Measurements from ENCODE around the gene RCAN3.

RCAN3 gene

DNA sequence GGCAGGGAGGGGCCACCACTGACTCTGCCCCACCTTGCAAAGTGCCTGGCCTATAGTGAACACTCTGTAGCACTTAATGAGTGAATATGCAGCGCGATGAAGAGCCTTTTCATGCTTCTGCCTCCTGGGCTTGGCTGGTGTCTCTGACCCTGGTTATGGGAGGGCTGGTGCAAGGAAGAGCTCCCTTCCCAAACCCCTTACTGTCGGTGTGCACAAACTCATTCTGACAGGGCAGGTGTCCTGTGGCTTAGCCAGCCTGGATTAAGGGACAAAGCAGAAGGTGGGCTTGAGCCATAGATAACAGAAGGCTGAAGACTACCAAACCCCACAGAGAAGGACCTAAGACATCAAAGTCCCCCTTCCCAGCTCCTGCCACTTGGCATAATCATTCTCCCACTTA lies 51.3 kb downstream of the RCAN3 start:
- no peak for DNase-seq

GRCh38 chr1:24554714-24555113 lies 52.1 kb downstream of the RCAN3 start:
- no peak for DNase-seq

GRCh38 chr1:24555591-24556413 lies 53.2 kb downstream of the RCAN3 start, which contains the start of gene NCMAP:
NCMAP (plus strand) TSS chr1:24556087; CDS start chr1:24595431, 39,344 bp downstream.
- DNase-seq: no peak

GRCh38 chr1:24556414-24556795 lies 53.8 kb downstream of the RCAN3 start:
- no peak for DNase-seq

- no peak for DNase-seq
These were observed 54.6 kb downstream of the RCAN3 start for GRCh38 chr1:24557220-24557619.

DNA sequence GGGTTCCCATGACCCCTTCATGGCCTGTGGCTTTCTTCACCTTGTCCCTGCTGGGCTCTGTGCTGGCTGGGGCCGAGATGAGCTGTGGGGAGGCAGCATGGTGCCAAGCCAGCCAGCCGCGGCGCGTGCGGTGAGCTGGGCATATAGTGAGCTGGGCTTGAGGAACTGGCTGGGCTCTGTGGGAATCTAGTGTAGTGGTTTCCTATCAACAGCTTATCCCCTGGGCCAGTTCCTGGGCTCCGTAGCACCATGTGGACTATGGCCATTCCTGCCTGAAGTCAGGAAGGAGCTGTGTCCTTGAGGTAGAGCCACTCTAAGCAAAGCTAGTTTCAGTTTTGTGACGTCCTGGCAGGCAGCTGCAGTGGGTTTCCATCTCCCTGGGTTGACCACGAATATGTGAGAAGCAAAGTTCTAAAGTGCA lies 55.1 kb downstream of the RCAN3 start:
- DNase-seq: no peak

- no peak for DNase-seq
These were observed 55.8 kb downstream of the RCAN3 start for GRCh38 chr1:24558455-24558854.

DNA sequence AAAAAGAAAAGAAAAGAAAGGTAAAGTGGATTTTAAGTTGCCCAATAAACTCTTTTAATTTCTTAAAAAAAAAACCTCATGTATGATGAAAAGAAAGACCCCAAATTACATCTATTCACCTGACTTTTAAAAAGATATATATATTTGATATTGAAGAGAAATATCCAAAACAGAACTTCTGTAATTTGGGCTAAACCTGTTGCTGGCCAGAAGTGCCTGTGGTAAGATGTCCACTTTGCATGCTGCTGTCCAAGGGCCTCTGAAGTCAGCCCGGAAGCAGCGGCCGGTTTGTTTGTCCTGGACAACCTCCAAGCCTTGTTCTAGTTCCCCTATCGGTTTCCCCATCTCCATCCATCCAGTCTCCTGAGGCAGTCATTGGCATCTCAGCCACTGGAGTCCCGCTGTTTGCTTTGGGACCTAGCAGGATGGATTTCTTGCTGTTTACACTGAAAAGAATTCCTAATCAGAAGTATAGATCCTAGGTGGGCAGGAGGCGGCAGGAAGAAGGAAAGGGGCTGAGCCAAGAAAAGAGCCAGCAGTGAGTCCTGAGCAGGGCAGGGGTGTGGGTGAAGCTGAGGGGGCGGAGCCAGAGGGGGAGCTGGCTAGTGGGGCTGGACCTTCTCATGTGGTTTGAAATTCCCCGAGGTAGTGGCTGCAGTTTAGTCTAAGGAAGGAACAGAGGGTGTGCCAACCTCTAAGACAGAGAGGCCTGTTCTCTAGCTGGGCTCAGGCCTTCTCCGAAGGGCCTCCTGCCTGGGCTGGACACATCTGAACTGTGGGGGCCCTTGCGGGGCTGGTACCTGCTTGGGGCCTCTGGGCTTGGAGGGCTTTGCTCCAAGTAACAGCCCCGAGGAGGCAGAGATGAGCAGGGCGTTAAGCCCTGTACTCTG lies 56.5 kb downstream of the RCAN3 start:
- DNase-seq: no peak

DNA sequence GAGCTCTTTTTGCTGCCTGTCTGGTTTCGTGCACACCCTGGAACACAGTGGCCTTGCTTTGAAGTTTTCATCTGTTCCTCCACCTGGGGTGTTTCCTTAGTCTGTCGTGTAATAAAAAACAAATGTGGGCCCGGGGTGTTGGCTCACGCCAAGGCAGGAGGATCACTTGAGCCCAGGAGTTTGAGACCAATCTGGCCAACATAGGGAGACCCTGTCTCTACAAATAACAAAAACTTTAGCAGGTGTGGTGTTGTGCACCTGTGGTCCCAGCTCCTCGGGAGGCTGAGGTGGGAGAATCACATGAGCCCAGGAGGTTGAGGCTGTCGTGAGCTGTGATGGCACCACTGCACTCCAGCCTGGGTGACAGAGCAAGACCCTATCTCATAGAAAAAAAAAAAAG lies 57.7 kb downstream of the RCAN3 start:
- no peak for DNase-seq

DNA sequence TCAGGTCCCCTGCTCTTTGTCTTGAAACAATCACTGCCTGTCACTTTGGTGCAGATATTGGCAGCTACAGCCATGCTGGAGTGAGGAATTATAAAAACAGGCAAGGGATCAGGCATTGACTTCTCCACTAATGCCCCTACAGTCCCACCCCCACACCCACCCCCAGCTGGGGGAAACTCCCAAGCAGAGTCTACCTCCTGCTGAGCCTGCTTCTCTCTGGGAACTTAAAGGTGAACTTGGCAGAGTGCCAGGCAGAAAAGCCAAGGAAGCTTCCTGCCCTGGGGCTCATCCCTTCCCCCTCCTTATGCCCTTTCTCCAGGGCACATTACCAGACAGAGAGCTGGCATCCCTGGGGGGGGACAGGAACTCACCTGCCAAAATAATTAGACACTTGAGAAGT lies 60.0 kb downstream of the RCAN3 start:
- no peak for DNase-seq

DNA sequence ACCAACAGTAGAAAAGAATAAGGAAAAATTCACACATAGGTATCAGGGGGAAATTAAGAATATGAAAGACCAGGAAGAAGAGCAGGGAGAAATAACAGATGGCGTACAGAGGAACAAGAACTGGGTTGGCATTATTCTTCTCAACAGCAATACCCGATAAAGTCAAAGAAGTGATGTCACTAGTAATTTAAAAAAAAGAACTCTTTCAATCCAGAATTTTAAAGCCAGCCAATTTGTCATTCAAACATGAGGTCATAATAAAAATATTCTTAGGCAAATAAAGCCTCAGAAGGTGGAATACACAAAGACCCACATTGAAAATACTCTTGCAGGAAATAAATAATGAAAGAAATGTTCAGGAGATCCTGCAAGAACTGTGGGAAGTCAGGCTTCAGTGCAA lies 62.1 kb downstream of the RCAN3 start:
- no peak for DNase-seq

- no peak for DNase-seq
These were observed 63.7 kb downstream of the RCAN3 start for GRCh38 chr1:24566236-24566867.

DNA sequence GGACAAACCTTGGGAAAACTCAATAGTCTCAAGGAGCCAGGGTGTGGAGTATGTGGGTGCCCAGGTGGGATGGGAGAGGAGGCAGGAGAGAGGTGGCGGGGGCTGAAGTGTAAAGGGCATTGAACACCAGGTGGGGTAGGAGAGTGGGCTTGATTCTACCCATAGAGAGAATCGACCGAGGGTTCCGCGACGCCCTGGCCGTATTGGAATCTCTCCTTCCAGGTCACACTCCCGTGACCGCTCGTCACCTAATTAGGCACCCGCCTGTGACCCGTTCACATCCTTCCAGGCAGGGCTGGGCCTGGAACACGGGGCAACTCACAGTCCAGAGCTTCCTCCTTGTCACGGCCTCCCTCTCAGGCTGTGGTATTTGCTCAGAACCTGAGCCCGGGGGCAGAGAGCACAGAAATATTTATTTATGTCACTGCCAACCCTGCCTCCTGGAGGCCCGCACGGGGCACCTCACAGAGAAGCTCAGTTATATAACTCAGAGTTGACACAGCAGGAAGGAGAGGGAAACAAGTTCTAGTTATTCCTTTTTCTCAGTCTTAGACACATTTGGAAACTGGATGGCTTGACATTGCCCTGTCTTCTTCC lies 65.3 kb downstream of the RCAN3 start:
- no peak for DNase-seq

- DNase-seq: no peak
These were observed 65.8 kb downstream of the RCAN3 start for GRCh38 chr1:24568475-24568874.

GRCh38 chr1:24570265-24571125 lies 67.9 kb downstream of the RCAN3 start:
- DNase-seq: no peak

GRCh38 chr1:24572301-24572700 lies 69.7 kb downstream of the RCAN3 start:
- DNase-seq: no peak

DNA sequence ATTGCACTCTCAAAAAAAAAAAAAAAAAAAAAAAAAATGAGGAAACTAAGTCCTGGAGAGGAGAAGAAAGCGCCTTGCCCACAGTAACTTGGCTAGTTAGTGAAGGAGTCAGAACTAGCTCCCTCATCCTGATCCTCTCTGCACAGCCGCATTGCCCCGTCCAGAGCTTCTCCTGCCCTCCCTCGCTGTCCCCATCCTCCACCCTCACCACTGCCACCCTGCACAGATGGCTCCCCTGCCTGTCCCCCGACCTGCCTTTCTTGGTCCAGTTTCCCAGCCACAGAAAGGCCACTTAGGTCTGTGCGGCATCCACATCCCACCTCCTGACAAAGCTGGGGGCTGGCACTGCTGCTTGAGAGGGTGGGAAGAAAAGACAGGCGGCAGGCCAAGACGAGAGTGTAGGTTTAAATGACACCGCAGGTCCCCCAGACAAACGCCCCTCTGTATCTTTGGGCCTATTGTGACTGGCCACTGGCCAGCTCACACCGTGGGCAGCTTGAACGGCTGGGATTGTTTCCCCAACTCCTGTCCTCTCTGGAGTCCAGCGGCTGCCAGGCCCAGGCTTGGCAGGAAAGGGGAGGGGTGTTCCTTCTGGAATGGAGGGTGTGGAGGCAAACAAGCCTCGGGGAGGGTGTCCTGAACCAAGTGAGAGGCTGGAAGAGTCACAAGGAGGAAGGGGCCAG lies 73.4 kb downstream of the RCAN3 start:
- no peak for DNase-seq

GRCh38 chr1:24578846-24579245 lies 76.2 kb downstream of the RCAN3 start:
- no peak for DNase-seq

GRCh38 chr1:24580756-24581155 lies 78.1 kb downstream of the RCAN3 start:
- DNase-seq: no peak

GRCh38 chr1:24584171-24584647 lies 81.6 kb downstream of the RCAN3 start:
- DNase-seq: no peak

DNA sequence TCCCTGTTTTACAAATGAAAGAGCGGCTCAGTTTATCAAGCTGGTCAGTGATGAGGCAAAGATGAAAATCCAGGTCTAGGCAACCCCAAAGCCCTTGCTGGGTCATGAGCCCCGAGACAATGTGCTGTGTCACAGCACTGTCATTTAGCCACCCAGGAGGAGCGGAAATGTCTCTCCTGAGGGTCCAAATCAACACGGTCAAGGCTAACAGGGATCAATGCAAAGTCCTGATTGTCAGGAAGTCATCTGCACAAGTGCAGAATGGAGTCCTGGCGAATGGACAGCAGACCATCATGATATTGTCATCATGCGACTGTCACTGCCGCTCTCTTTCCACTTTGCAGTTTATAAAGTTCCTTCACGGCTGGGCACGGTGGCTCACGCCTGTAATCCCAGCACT lies 83.5 kb downstream of the RCAN3 start:
- DNase-seq: no peak
